Type B pancreatic cell (in vitro differentiated cells): ENCODE results near the gene CCDC157. TPM values are rescaled to one million over a fixed set of nuclear protein-coding genes. Genes with fewer than 3 reads are reported as not detected.
A peak's percentile ranks its signal among the peaks of the same experiment; 100 is the strongest.

Experiments
- DNase-seq: peaks from one replicate; pipeline ENCODE4 v3.0.0; 2021; ENCODE audit warnings: mixed read lengths; ENCODE audit not compliant: unreplicated experiment; ENCODE audit errors: extremely low spot score
- H3K27ac Mint-ChIP-seq: 2 replicates; pipeline ENCODE4 v1.8.0; 2021; ENCODE audit warnings: mild to moderate bottlenecking, mixed read lengths
- H3K27me3 Mint-ChIP-seq: 2 replicates; pipeline ENCODE4 v1.8.0; 2021; ENCODE audit warnings: mixed read lengths
- H3K36me3 Mint-ChIP-seq: 2 replicates; pipeline ENCODE4 v1.8.0; 2021; ENCODE audit warnings: mixed read lengths
- H3K4me1 Mint-ChIP-seq: one replicate; pipeline ENCODE4 v1.8.0; 2021; ENCODE audit warnings: mixed read lengths; ENCODE audit not compliant: unreplicated experiment
- H3K4me3 Mint-ChIP-seq: 2 replicates; pipeline ENCODE4 v1.8.0; 2021; ENCODE audit warnings: mild to moderate bottlenecking, mixed read lengths
- H3K9me3 Mint-ChIP-seq: 2 replicates; pipeline ENCODE4 v1.8.0; 2021; ENCODE audit warnings: mixed read lengths
- CTCF ChIP-seq: fragments of 200-600 bp; sonication (generic); conservative IDR thresholded peaks from 2 replicates; pipeline ENCODE4 v1.5.0; 2021; ENCODE audit warnings: antibody characterized with exemption, mild to moderate bottlenecking
- total RNA-seq: library from RNA; stranded (reverse); gene quantifications from 2 replicates; pipeline ENCODE4 v1.2.1, GENCODE V29; 2021; ENCODE audit warnings: low replicate concordance

The CCDC157 gene
- total RNA-seq, 1 donor from 2014 or later = 9.4 TPM

- peak; percentile 92 for DNase-seq
- Mint-ChIP-seq H3K36me3 (peaks cover 5% of the 10 kb centered on the region), H3K9me3 (no peaks in the 10 kb centered on the region), H3K27ac (peak within 1 kb of the TSS; percentile 87), H3K4me3 (peak within 1 kb of the TSS; percentile 89), H3K4me1 (peaks cover 21% of the 10 kb centered on the region), H3K27me3 (no peaks in the 10 kb centered on the region)
- TF ChIP-seq CTCF = no peak
Measured at GRCh38 chr22:30326706-30327362, 30.0 kb upstream of the CCDC157 start, which contains the start of gene TBC1D10A. Gene TBC1D10A, minus strand, starts transcription at chr22:30326941. Its CDS starts 60 bp downstream, at chr22:30326881.

GRCh38 chr22:30327864-30328345 is 28.9 kb upstream of the CCDC157 start:
- Mint-ChIP-seq H3K4me3 (peak overlapping the region; percentile 79), H3K9me3 (no peaks in the 10 kb centered on the region), H3K4me1 (peaks cover 20% of the 10 kb centered on the region), H3K27me3 (no peaks in the 10 kb centered on the region), H3K36me3 (peaks cover 8% of the 10 kb centered on the region), H3K27ac (peak overlapping the region; percentile 87)
- TF ChIP-seq CTCF = peak; percentile 1
- DNase-seq = no peak

GRCh38 chr22:30328466-30329049 is 28.2 kb upstream of the CCDC157 start:
- Mint-ChIP-seq H3K4me1 (peaks cover 20% of the 10 kb centered on the region), H3K27me3 (no peaks in the 10 kb centered on the region), H3K36me3 (peaks cover 8% of the 10 kb centered on the region), H3K9me3 (no peaks in the 10 kb centered on the region), H3K27ac (peak overlapping the region; percentile 56), H3K4me3 (no peak overlapping the region)
- DNase-seq = no peak
- no peak for TF ChIP-seq CTCF

- Mint-ChIP-seq H3K4me1 (peaks cover 4% of the 10 kb centered on the region), H3K9me3 (no peaks in the 10 kb centered on the region), H3K4me3 (no peak overlapping the region), H3K27me3 (no peaks in the 10 kb centered on the region), H3K27ac (no peak overlapping the region), H3K36me3 (peaks cover 14% of the 10 kb centered on the region)
- no peak for TF ChIP-seq CTCF
- DNase-seq = no peak
Measured at GRCh38 chr22:30332551-30332950, 24.3 kb upstream of the CCDC157 start.

- no peaks in the 10 kb centered on the region for H3K27me3 Mint-ChIP-seq
- H3K4me3 Mint-ChIP-seq = no peak overlapping the region
- peaks cover 14% of the 10 kb centered on the region for H3K36me3 Mint-ChIP-seq
- no peak for TF ChIP-seq CTCF
- DNase-seq = no peak
- H3K4me1 Mint-ChIP-seq = no peaks in the 10 kb centered on the region
- no peak overlapping the region for H3K27ac Mint-ChIP-seq
- H3K9me3 Mint-ChIP-seq = no peaks in the 10 kb centered on the region
Measured at GRCh38 chr22:30332994-30333706, 23.7 kb upstream of the CCDC157 start.
